Measurements from ENCODE around the gene RAD9B. TPM values are rescaled to one million over a fixed set of nuclear protein-coding genes. Genes with fewer than 3 reads are reported as not detected.
A peak's percentile ranks its signal among the peaks of the same experiment; 100 is the strongest.

The RAD9B gene
- total and polyA plus RNA-seq, 10 of the 15 experiments (the other 5 are each of a cell fraction or from before 2014, with no cell fraction given): 0.54 to 2.0 (median 1.3) TPM

DNA sequence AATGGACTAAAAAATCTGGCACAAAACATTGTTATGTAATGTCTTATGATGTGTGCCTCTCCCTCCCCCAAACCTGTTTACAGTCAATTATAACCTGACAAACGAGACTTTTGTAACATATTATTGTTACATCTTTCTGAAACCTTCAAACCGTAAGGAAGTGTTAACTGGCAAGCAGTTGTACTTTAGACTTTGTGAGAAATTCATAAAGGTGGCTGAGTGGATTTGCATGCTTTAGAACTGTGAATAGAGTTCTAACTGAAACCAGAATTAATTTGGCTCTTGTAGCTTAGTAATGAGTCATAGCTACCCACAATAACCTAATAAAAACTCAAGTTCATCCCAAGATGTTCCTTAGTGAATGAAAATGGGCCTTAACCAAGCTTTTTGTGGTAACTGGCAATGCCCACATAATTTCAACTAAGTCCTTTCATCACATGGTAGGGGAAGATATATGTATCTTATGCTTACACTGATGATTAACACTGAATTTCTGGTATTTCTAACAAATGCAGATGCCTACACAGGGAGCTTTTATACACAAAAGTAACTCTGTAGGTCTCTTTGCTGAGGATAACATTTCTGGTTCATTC is 29.7 kb downstream of the RAD9B start (continued):
- TF ChIP-seq, protein P1, sequence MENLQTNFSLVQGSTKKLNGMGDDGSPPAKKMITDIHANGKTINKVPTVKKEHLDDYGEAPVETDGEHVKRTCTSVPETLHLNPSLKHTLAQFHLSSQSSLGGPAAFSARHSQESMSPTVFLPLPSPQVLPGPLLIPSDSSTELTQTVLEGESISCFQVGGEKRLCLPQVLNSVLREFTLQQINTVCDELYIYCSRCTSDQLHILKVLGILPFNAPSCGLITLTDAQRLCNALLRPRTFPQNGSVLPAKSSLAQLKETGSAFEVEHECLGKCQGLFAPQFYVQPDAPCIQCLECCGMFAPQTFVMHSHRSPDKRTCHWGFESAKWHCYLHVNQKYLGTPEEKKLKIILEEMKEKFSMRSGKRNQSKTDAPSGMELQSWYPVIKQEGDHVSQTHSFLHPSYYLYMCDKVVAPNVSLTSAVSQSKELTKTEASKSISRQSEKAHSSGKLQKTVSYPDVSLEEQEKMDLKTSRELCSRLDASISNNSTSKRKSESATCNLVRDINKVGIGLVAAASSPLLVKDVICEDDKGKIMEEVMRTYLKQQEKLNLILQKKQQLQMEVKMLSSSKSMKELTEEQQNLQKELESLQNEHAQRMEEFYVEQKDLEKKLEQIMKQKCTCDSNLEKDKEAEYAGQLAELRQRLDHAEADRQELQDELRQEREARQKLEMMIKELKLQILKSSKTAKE (IDR thresholded peaks at IDR 0.05; ENCODE audit: low read depth, poor library complexity, severe bottlenecking): peak; percentile 96
- TF ChIP-seq, protein P2, sequence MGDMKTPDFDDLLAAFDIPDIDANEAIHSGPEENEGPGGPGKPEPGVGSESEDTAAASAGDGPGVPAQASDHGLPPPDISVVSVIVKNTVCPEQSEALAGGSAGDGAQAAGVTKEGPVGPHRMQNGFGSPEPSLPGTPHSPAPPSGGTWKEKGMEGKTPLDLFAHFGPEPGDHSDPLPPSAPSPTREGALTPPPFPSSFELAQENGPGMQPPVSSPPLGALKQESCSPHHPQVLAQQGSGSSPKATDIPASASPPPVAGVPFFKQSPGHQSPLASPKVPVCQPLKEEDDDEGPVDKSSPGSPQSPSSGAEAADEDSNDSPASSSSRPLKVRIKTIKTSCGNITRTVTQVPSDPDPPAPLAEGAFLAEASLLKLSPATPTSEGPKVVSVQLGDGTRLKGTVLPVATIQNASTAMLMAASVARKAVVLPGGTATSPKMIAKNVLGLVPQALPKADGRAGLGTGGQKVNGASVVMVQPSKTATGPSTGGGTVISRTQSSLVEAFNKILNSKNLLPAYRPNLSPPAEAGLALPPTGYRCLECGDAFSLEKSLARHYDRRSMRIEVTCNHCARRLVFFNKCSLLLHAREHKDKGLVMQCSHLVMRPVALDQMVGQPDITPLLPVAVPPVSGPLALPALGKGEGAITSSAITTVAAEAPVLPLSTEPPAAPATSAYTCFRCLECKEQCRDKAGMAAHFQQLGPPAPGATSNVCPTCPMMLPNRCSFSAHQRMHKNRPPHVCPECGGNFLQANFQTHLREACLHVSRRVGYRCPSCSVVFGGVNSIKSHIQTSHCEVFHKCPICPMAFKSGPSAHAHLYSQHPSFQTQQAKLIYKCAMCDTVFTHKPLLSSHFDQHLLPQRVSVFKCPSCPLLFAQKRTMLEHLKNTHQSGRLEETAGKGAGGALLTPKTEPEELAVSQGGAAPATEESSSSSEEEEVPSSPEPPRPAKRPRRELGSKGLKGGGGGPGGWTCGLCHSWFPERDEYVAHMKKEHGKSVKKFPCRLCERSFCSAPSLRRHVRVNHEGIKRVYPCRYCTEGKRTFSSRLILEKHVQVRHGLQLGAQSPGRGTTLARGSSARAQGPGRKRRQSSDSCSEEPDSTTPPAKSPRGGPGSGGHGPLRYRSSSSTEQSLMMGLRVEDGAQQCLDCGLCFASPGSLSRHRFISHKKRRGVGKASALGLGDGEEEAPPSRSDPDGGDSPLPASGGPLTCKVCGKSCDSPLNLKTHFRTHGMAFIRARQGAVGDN (IDR thresholded peaks at IDR 0.05): peak; percentile 70; the same call in 1 of the 2 replicates
- TF ChIP-seq HCFC1 (IDR thresholded peaks at IDR 0.05; ENCODE audit: low read length) (no peak), SMARCA5 (IDR thresholded peaks at IDR 0.05) (no peak), CREM (IDR thresholded peaks at IDR 0.05; ENCODE audit: low read depth) (peak; percentile 74; the same call in 1 of the 2 replicates), TBL1XR1 (IDR thresholded peaks at IDR 0.05; ENCODE audit: low read depth, low read length) (peak; percentile 96), TCF3 (IDR thresholded peaks at IDR 0.05; ENCODE audit: borderline replicate concordance, insufficient read depth, low read depth, low read length) (no peak), RUNX3 (IDR thresholded peaks at IDR 0.05; ENCODE audit: low read length) (peak; percentile 99), TCF7 (IDR thresholded peaks at IDR 0.05; ENCODE audit: borderline replicate concordance) (peak; percentile 85), YY1 (IDR thresholded peaks at IDR 0.05; ENCODE audit: low read depth, low read length) (no peak), MYC (IDR thresholded peaks at IDR 0.05; ENCODE audit: insufficient read depth, insufficient read length, insufficient replicate concordance, low read length, severe bottlenecking) (no peak)
- TF ChIP-seq, protein P3, sequence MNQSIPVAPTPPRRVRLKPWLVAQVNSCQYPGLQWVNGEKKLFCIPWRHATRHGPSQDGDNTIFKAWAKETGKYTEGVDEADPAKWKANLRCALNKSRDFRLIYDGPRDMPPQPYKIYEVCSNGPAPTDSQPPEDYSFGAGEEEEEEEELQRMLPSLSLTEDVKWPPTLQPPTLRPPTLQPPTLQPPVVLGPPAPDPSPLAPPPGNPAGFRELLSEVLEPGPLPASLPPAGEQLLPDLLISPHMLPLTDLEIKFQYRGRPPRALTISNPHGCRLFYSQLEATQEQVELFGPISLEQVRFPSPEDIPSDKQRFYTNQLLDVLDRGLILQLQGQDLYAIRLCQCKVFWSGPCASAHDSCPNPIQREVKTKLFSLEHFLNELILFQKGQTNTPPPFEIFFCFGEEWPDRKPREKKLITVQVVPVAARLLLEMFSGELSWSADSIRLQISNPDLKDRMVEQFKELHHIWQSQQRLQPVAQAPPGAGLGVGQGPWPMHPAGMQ (IDR thresholded peaks at IDR 0.05; ENCODE audit: borderline replicate concordance): no peak
- TF ChIP-seq, protein P4, sequence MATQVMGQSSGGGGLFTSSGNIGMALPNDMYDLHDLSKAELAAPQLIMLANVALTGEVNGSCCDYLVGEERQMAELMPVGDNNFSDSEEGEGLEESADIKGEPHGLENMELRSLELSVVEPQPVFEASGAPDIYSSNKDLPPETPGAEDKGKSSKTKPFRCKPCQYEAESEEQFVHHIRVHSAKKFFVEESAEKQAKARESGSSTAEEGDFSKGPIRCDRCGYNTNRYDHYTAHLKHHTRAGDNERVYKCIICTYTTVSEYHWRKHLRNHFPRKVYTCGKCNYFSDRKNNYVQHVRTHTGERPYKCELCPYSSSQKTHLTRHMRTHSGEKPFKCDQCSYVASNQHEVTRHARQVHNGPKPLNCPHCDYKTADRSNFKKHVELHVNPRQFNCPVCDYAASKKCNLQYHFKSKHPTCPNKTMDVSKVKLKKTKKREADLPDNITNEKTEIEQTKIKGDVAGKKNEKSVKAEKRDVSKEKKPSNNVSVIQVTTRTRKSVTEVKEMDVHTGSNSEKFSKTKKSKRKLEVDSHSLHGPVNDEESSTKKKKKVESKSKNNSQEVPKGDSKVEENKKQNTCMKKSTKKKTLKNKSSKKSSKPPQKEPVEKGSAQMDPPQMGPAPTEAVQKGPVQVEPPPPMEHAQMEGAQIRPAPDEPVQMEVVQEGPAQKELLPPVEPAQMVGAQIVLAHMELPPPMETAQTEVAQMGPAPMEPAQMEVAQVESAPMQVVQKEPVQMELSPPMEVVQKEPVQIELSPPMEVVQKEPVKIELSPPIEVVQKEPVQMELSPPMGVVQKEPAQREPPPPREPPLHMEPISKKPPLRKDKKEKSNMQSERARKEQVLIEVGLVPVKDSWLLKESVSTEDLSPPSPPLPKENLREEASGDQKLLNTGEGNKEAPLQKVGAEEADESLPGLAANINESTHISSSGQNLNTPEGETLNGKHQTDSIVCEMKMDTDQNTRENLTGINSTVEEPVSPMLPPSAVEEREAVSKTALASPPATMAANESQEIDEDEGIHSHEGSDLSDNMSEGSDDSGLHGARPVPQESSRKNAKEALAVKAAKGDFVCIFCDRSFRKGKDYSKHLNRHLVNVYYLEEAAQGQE (IDR thresholded peaks at IDR 0.05; ENCODE audit: low read depth, low read length): 0 out of 2 replicates have a peak, but pooled peaks have one; percentile 5
- TF ChIP-seq, protein P5, sequence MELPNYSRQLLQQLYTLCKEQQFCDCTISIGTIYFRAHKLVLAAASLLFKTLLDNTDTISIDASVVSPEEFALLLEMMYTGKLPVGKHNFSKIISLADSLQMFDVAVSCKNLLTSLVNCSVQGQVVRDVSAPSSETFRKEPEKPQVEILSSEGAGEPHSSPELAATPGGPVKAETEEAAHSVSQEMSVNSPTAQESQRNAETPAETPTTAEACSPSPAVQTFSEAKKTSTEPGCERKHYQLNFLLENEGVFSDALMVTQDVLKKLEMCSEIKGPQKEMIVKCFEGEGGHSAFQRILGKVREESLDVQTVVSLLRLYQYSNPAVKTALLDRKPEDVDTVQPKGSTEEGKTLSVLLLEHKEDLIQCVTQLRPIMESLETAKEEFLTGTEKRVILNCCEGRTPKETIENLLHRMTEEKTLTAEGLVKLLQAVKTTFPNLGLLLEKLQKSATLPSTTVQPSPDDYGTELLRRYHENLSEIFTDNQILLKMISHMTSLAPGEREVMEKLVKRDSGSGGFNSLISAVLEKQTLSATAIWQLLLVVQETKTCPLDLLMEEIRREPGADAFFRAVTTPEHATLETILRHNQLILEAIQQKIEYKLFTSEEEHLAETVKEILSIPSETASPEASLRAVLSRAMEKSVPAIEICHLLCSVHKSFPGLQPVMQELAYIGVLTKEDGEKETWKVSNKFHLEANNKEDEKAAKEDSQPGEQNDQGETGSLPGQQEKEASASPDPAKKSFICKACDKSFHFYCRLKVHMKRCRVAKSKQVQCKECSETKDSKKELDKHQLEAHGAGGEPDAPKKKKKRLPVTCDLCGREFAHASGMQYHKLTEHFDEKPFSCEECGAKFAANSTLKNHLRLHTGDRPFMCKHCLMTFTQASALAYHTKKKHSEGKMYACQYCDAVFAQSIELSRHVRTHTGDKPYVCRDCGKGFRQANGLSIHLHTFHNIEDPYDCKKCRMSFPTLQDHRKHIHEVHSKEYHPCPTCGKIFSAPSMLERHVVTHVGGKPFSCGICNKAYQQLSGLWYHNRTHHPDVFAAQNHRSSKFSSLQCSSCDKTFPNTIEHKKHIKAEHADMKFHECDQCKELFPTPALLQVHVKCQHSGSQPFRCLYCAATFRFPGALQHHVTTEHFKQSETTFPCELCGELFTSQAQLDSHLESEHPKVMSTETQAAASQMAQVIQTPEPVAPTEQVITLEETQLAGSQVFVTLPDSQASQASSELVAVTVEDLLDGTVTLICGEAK (IDR thresholded peaks at IDR 0.05; ENCODE audit: borderline replicate concordance): no peak; the same call in 1 of the 2 replicates
